ENCODE results near the gene NCKAP5L.
"Not testable (repeated sequence)": the region's sequence is repeated elsewhere in the genome, so short reads cannot be mapped to it uniquely, and the experiment has no call there.

Gene NCKAP5L

DNA sequence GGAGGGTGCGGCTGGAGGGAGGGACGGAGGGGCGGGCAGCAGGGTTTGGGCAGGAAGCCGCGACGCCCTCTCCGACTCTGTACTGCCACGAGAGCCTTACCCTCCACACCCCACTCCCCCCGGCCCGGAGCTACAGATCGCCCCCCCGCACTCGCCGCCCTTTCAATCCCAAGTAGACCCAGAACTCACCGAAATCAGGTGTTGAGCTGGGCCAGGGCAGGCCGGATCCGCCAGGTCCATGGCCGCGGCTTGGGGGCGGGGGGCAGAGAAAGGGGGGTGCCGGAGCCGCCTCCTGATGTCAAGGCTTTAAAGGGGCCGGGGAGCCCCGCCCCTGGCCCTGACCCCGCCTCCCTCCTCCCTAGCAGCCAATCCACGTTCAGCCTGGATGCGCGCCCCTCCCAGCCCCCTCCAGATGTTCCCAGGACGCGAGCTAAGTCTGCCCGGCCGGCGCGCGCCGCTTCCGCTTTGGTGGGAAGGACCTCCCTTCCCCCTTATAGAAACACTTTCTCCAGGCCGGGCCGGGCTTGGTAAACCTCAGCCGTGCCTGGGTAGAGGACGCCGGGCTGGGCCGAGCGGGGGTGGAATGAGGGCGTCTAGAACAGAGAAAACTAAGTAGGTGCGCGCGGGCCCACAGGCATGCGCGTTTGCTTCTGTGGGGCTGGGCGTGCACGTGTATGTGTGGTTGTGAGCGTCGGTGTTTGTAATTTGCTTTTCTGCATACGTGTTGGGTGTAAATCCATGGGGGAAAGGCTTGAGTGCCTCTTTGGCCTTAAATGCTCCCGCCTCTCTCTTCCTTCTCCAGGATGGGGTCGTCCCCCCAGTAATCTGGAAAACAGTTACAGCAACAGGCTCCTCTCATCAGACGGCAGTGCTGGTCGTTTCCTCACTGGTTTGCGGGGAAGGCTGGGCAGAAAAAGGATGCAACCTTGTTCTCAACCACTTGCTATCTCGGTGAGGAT is at the start of gene NCKAP5L:
NCKAP5L (minus strand) TSS at position 281 of the 959 bp plus-strand sequence. CDS start 24,369 bp downstream, outside the sequence.
- H3K4me1 Mint-ChIP-seq, result peaks cover 38% of the 10 kb centered on the region
- peak within 1 kb of the TSS; percentile 75 for H3K27ac Mint-ChIP-seq
- no peaks in the 10 kb centered on the region for H3K9me3 Mint-ChIP-seq
- peaks cover 6% of the 10 kb centered on the region for H3K36me3 Mint-ChIP-seq
- H3K4me3 Mint-ChIP-seq, result peak within 1 kb of the TSS; percentile 87
- DNase-seq (ENCODE audit: low spot score in 2 of 2), result peak; percentile 84 to 97
- peak; percentile 94 for ATAC-seq

DNA sequence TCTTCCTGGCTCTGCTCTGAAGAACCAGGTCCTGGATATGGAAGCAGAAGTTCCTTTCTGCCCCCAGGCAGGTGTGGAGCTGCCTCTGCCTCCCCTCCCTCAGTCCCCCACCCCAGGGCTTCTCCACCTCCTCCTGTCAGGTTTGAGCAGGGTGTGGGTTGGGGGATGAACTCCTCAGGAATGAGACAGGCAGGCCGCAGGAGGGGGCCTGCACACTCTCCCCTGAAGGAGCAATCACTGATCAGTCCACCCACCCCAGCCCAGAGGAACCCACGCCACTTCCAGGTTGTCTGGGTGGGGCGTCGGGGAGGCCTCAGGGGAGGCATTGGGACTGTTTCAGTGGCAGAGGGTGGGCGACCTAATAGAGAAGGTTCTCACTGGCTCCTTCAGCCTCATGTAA is 48.9 kb upstream of the NCKAP5L start:
- no peaks in the 10 kb centered on the region for H3K9me3 Mint-ChIP-seq
- H3K27ac Mint-ChIP-seq, result no peak overlapping the region
- DNase-seq (ENCODE audit: low spot score in 2 of 2) (no peak), ATAC-seq (no peak)
- H3K4me3 Mint-ChIP-seq, result no peak overlapping the region
- peaks cover 18% of the 10 kb centered on the region for H3K4me1 Mint-ChIP-seq
- H3K36me3 Mint-ChIP-seq, result no peaks in the 10 kb centered on the region

GRCh38 chr12:49876070-49876469 is 47.9 kb upstream of the NCKAP5L start:
- DNase-seq (ENCODE audit: low spot score in 2 of 2), result no peak
- H3K4me3 Mint-ChIP-seq, result no peak overlapping the region
- H3K9me3 Mint-ChIP-seq, result no peaks in the 10 kb centered on the region
- no peaks in the 10 kb centered on the region for H3K36me3 Mint-ChIP-seq
- H3K27ac Mint-ChIP-seq, result no peak overlapping the region
- ATAC-seq, result no peak
- peaks cover 18% of the 10 kb centered on the region for H3K4me1 Mint-ChIP-seq

DNA sequence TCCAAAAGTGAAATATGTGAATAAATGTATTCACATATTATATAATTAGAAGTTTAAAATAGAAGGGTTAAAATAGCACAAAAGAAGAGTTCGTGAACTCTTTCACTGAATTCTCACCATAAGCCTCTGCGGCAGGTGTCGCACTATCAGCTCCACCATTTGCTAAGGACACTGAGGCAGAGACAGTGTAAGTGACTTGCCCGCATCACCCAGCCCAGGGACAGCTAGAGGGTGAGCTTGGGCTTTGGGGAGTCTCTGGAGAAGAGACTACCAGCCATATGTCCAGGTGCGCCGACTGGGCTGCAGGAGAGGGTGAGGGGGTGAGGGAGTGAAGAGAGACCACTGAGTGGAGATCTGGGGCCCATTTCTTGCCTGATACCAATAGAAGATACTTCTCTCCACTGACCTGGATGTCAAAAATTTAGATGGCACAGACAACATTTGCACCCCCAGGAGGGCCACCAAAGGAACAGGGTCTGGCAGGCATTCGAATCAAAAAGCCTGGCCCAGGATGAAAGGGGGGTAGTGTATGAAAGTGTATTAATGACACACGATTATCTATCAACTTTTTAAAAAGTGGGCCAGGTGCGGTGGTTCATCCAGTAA is 47.0 kb upstream of the NCKAP5L start:
- Mint-ChIP-seq H3K4me1 (peaks cover 14% of the 10 kb centered on the region), H3K36me3 (no peaks in the 10 kb centered on the region), H3K4me3 (no peak overlapping the region), H3K27ac (no peak overlapping the region), H3K9me3 (no peaks in the 10 kb centered on the region)
- ATAC-seq, result no peak
- DNase-seq (ENCODE audit: low spot score in 2 of 2), result no peak

- ATAC-seq (no peak), DNase-seq (ENCODE audit: low spot score in 2 of 2) (no peak)
- Mint-ChIP-seq H3K9me3 (no peaks in the 10 kb centered on the region), H3K36me3 (no peaks in the 10 kb centered on the region), H3K27ac (no peak overlapping the region), H3K4me1 (peaks cover 8% of the 10 kb centered on the region), H3K4me3 (no peak overlapping the region)
Observed at GRCh38 chr12:49874142-49874897, 46.1 kb upstream of the NCKAP5L start.

DNA sequence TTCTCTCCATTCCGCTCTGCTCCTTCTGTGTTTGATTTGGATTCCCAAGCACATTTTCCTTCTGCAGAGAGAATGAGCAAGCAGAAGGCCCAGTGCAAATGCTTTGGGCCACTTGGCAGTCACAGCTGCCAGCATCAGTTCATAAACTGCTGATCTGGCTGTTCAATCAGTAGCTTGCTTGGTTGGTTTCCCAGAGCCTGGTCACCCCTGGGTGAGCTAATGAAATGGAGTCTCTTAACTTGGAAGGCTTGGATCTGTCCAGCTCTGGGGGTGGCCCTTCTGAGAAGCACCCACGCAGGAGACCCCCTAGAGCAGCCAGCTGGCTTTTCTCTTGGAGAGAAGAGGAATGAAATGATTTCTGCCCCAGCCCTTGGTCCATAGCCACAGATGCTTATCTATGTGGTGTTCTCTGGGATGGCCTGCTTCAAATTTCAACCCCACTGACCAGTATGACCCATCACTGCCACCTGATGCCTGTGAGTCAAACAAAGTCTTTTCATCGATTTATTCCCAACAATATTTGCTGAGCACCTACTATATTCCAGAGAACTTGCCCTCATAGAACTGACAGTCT is 45.2 kb upstream of the NCKAP5L start:
- H3K9me3 Mint-ChIP-seq, result no peaks in the 10 kb centered on the region
- no peaks in the 10 kb centered on the region for H3K36me3 Mint-ChIP-seq
- H3K27ac Mint-ChIP-seq, result no peak overlapping the region
- H3K4me3 Mint-ChIP-seq, result no peak overlapping the region
- ATAC-seq, result no peak
- peaks cover under 1% of the 10 kb centered on the region for H3K4me1 Mint-ChIP-seq
- no peak for DNase-seq (ENCODE audit: low spot score in 2 of 2)

GRCh38 chr12:49872781-49873181 is 44.6 kb upstream of the NCKAP5L start:
- Mint-ChIP-seq H3K4me3 (no peak overlapping the region), H3K4me1 (peaks cover 2% of the 10 kb centered on the region), H3K27ac (no peak overlapping the region), H3K36me3 (no peaks in the 10 kb centered on the region), H3K9me3 (no peaks in the 10 kb centered on the region)
- ATAC-seq (no peak), DNase-seq (ENCODE audit: low spot score in 2 of 2) (no peak)

- no peaks in the 10 kb centered on the region for H3K36me3 Mint-ChIP-seq
- ATAC-seq (no peak), DNase-seq (ENCODE audit: low spot score in 2 of 2) (no peak)
- peaks cover 5% of the 10 kb centered on the region for H3K4me1 Mint-ChIP-seq
- no peak overlapping the region for H3K27ac Mint-ChIP-seq
- H3K4me3 Mint-ChIP-seq, result no peak overlapping the region
- H3K9me3 Mint-ChIP-seq, result no peaks in the 10 kb centered on the region
Observed at GRCh38 chr12:49872381-49872780, 44.2 kb upstream of the NCKAP5L start.

GRCh38 chr12:49871811-49872251 is 43.6 kb upstream of the NCKAP5L start:
- not testable (repeated sequence) for H3K27ac Mint-ChIP-seq; ATAC-seq; DNase-seq (ENCODE audit: low spot score in 2 of 2); H3K9me3 Mint-ChIP-seq; H3K4me1 Mint-ChIP-seq; H3K36me3 Mint-ChIP-seq; H3K4me3 Mint-ChIP-seq

GRCh38 chr12:49871263-49871561 is 43.0 kb upstream of the NCKAP5L start:
- Mint-ChIP-seq H3K4me1 (peaks cover 5% of the 10 kb centered on the region), H3K4me3 (no peak overlapping the region), H3K27ac (no peak overlapping the region), H3K9me3 (no peaks in the 10 kb centered on the region), H3K36me3 (no peaks in the 10 kb centered on the region)
- ATAC-seq, result no peak
- DNase-seq (ENCODE audit: low spot score in 2 of 2), result no peak

DNA sequence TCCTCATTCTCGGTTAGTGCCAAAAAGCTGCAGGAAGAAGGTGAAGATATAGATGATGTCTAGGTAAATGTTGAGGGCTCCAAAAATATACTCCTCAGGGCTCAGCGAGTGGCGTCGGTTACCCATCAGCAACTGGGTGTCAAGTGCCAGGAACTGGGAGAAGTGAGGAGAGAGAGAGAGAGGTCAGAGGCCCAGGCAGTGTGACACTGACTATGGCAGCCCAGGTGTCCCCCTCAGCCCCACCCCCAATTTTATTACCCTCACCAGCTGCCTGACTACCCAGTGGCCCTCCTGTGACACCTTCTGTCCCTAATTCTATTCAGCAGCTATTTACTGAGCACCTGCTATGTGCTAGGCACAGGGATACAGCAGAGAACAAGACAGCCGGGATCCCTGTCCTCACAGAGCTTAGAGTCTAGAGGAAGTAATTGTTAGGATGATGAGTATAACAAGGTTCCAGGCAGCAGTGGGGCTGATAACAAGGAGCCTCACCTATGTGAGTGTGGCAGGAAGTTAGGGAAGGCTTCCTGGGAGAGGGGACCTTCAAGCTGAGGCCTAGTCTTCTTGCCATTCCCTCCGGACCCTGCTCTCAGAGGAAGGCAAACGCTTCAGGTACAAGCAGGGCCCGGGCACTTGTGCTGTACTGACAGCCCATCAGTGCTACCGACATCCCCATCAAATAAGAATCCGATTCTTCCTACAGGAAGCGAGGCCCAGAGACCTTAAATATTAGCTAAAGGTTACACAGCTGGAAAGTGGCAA is 42.5 kb upstream of the NCKAP5L start:
- Mint-ChIP-seq H3K27ac (peak overlapping the region; percentile 30), H3K9me3 (no peaks in the 10 kb centered on the region), H3K4me1 (peaks cover 5% of the 10 kb centered on the region), H3K4me3 (no peak overlapping the region), H3K36me3 (no peaks in the 10 kb centered on the region)
- DNase-seq (ENCODE audit: low spot score in 2 of 2) (no peak), ATAC-seq (no peak)

- peaks cover 5% of the 10 kb centered on the region for H3K4me1 Mint-ChIP-seq
- H3K36me3 Mint-ChIP-seq, result no peaks in the 10 kb centered on the region
- DNase-seq (ENCODE audit: low spot score in 2 of 2), result no peak
- no peak overlapping the region for H3K4me3 Mint-ChIP-seq
- no peaks in the 10 kb centered on the region for H3K9me3 Mint-ChIP-seq
- no peak for ATAC-seq
- peak overlapping the region; percentile 30 for H3K27ac Mint-ChIP-seq
Observed at GRCh38 chr12:49869816-49870500, 41.7 kb upstream of the NCKAP5L start.

- H3K27ac Mint-ChIP-seq, result no peak overlapping the region
- no peaks in the 10 kb centered on the region for H3K36me3 Mint-ChIP-seq
- H3K4me1 Mint-ChIP-seq, result peaks cover 5% of the 10 kb centered on the region
- no peak for DNase-seq (ENCODE audit: low spot score in 2 of 2)
- H3K4me3 Mint-ChIP-seq, result no peak overlapping the region
- no peak for ATAC-seq
- H3K9me3 Mint-ChIP-seq, result no peaks in the 10 kb centered on the region
Observed at GRCh38 chr12:49868952-49869815, 41.0 kb upstream of the NCKAP5L start.
